HCT116 (cell line): ENCODE data around the gene NAALADL2. TPM values are rescaled to one million over a fixed set of nuclear protein-coding genes. Genes with fewer than 3 reads are reported as not detected.

Source experiments
- ATAC-seq: fragments of 200-7000 bp; cut with Tn5 transposase; 2 replicates; pipeline ENCODE4 v1.9.1; 2020; ENCODE audit warnings: mild to moderate bottlenecking, moderate library complexity
- BruUV-seq: library from RNA; stranded (reverse); fragments of 400-500 nt; replicated peaks from 2 replicates; lab custom pipeline; 2021; lab: Mats Ljungman, UMichigan
- CTCF ChIA-PET: fragments of 300-600 bp; sonication (Branson Sonifier 250); formaldehyde crosslinking; loops from one replicate; lab custom pipeline; 2021; ENCODE audit warnings: antibody characterized with exemption; lab: Charles Lee
- POLR2A ChIA-PET: fragments of 300-600, 350-600 bp; sonication (Branson Sonifier 250); formaldehyde crosslinking; loops from one replicate; lab custom pipeline; 2021; ENCODE audit warnings: antibody characterized with exemption; lab: Charles Lee
- RAD21 ChIA-PET, 2 experiments: fragments of 300-600 bp; sonication (Branson Sonifier 250); formaldehyde crosslinking; loops; one replicate each; lab custom pipeline; 2023; ENCODE audit warnings: low total read pairs in 2 of 2; ENCODE audit not compliant: uncharacterized antibody in 2 of 2, unreplicated experiment in 2 of 2, low non-redundant PET in 1 of 2; lab: Charles Lee
- DNase-seq: peaks from one replicate; pipeline ENCODE4 v3.0.0-alpha.2; 2010; ENCODE audit warnings: low read depth, low spot score
- H2AFZ ChIP-seq: fragments of 200-600 bp; shearing (Covaris generic), sonication (generic); 2 replicates; pipeline ENCODE4 v1.6.1; 2017; ENCODE audit warnings: low read depth, mixed run types, mixed read lengths, antibody characterized with exemption, low read length; ENCODE audit not compliant: poor library complexity, severe bottlenecking
- H3K27ac ChIP-seq: 2 replicates; pipeline ENCODE4 v1.5.1; 2012; ENCODE audit warnings: low read depth, low read length
- H3K27me3 ChIP-seq: fragments of 200-600 bp; sonication (generic); 2 replicates; pipeline ENCODE4 v1.6.1; 2016; ENCODE audit warnings: mixed run types, low read length, mixed read lengths; ENCODE audit not compliant: insufficient read depth
- H3K36me3 ChIP-seq, 2 experiments: fragments of 200-500 bp in 1 of 2; fragments of 200-600 bp in 1 of 2; sonication (Bioruptor generic) in 1 of 2; sonication (generic) in 1 of 2; 2 replicates each; pipeline versions ENCODE4 v1.5.1 to v1.6.1; 2014 to 2016; ENCODE audit warnings: low read length in 2 of 2, inconsistent platforms in 1 of 2, mixed read lengths in 1 of 2, mixed run types in 1 of 2; ENCODE audit not compliant: insufficient read depth in 2 of 2, control insufficient read depth in 1 of 2
- H3K4me1 ChIP-seq, 2 experiments: fragments of 200-600 bp in 1 of 2; sonication (generic) in 1 of 2; 2 replicates each; pipeline versions ENCODE4 v1.5.1 to v1.6.1; 2012 to 2017; ENCODE audit warnings: low read length in 2 of 2, inconsistent platforms in 1 of 2, mild to moderate bottlenecking in 1 of 2, mixed read lengths in 1 of 2, mixed run types in 1 of 2, moderate library complexity in 1 of 2; ENCODE audit not compliant: insufficient read depth in 2 of 2, control insufficient read depth in 1 of 2
- H3K4me2 ChIP-seq: fragments of 200-600 bp; sonication (generic); 2 replicates; pipeline ENCODE4 v1.6.1; 2017; ENCODE audit warnings: mixed run types, low read length, mixed read lengths
- H3K4me3 ChIP-seq, 2 experiments: fragments of 200-600 bp in 1 of 2; sonication (generic) in 1 of 2; replicated peaks in 1 of 2; 2 replicates each; pipeline ENCODE4 v1.5.1; 2011 to 2016; ENCODE audit warnings: low read length in 2 of 2, control low read depth in 1 of 2, low read depth in 1 of 2, mild to moderate bottlenecking in 1 of 2, mixed read lengths in 1 of 2, mixed run types in 1 of 2
- H3K79me2 ChIP-seq: fragments of 200-600 bp; sonication (generic); 2 replicates; pipeline ENCODE4 v1.6.1; 2017; ENCODE audit warnings: mild to moderate bottlenecking, mixed run types, low read length, moderate library complexity, mixed read lengths; ENCODE audit not compliant: insufficient read depth
- H3K9ac ChIP-seq: fragments of 200-600 bp; sonication (generic); 2 replicates; pipeline ENCODE4 v1.6.1; 2016; ENCODE audit warnings: low read length, mixed read lengths
- H3K9me2 ChIP-seq: fragments of 200-600 bp; sonication (generic), shearing (Covaris generic); 2 replicates; pipeline ENCODE4 v1.6.1; 2017; ENCODE audit warnings: mixed run types, mild to moderate bottlenecking, moderate library complexity; ENCODE audit not compliant: insufficient read depth
- H3K9me3 ChIP-seq, 2 experiments: fragments of 200-500 bp in 1 of 2; fragments of 200-600 bp in 1 of 2; sonication (Bioruptor generic) in 1 of 2; sonication (generic) in 1 of 2; 2 replicates each; pipeline ENCODE4 v1.6.1; 2014 to 2017; ENCODE audit warnings: low read length in 2 of 2, mixed read lengths in 2 of 2, inconsistent platforms in 1 of 2, low read depth in 1 of 2, mild to moderate bottlenecking in 1 of 2, mixed run types in 1 of 2, moderate library complexity in 1 of 2; ENCODE audit not compliant: control insufficient read depth in 1 of 2, insufficient read depth in 1 of 2
- H4K20me1 ChIP-seq: fragments of 200-600 bp; sonication (generic), shearing (Covaris generic); 2 replicates; pipeline ENCODE4 v1.6.1; 2017; ENCODE audit warnings: mixed run types, mild to moderate bottlenecking, moderate library complexity; ENCODE audit not compliant: insufficient read depth
- ATF3 ChIP-seq: IDR thresholded peaks from 2 replicates; pipeline ENCODE4 v1.6.1; 2012
- CBX3 ChIP-seq: IDR thresholded peaks from 2 replicates; pipeline ENCODE4 v1.6.1; 2012; ENCODE audit warnings: low read depth
- CEBPB ChIP-seq: IDR thresholded peaks from 2 replicates; pipeline ENCODE4 v1.6.1; 2012; ENCODE audit warnings: low read depth
- EGR1 ChIP-seq: IDR thresholded peaks from 2 replicates; pipeline ENCODE4 v1.6.1; 2012; ENCODE audit warnings: low read depth
- ELF1 ChIP-seq: IDR thresholded peaks from 2 replicates; pipeline ENCODE4 v1.6.1; 2012; ENCODE audit warnings: low read depth, borderline replicate concordance
- EZH2 ChIP-seq: fragments of 200-600 bp; sonication (generic); IDR thresholded peaks from 2 replicates; pipeline ENCODE4 v1.6.1; 2017; ENCODE audit warnings: antibody characterized with exemption, mixed run types
- FOSL1 ChIP-seq: IDR thresholded peaks from 2 replicates; pipeline ENCODE4 v1.6.1; 2012; ENCODE audit warnings: low read depth
- MAX ChIP-seq: IDR thresholded peaks from 2 replicates; pipeline ENCODE4 v1.6.1; 2012
- POLR2A ChIP-seq: IDR thresholded peaks from 2 replicates; pipeline ENCODE4 v1.7.0; 2011; ENCODE audit warnings: borderline replicate concordance; ENCODE audit not compliant: insufficient read depth, insufficient read length; ENCODE audit errors: extremely low read depth
- POLR2AphosphoS5 ChIP-seq: IDR thresholded peaks from 2 replicates; pipeline ENCODE4 v1.6.1; 2011; ENCODE audit warnings: mild to moderate bottlenecking, low read depth, low read length, moderate library complexity
- RAD21 ChIP-seq: IDR thresholded peaks from 2 replicates; pipeline ENCODE4 v1.6.1; 2012; ENCODE audit warnings: low read depth, mild to moderate bottlenecking
- SIN3A ChIP-seq: IDR thresholded peaks from 2 replicates; pipeline ENCODE4 v1.6.1; 2012; ENCODE audit warnings: low read depth
- SP1 ChIP-seq: IDR thresholded peaks from 2 replicates; pipeline ENCODE4 v1.6.1; 2012; ENCODE audit warnings: low read depth
- SRF ChIP-seq: IDR thresholded peaks from 2 replicates; pipeline ENCODE4 v1.6.1; 2012; ENCODE audit warnings: low read depth
- TCF7L2 ChIP-seq: IDR thresholded peaks from 2 replicates; pipeline ENCODE4 v1.7.0; 2011; ENCODE audit warnings: borderline replicate concordance, inconsistent platforms; ENCODE audit not compliant: insufficient read depth, insufficient read length; ENCODE audit errors: extremely low read depth
- YY1 ChIP-seq: IDR thresholded peaks from 2 replicates; pipeline ENCODE4 v1.6.1; 2011; ENCODE audit warnings: low read length, low read depth, moderate library complexity, mild to moderate bottlenecking; ENCODE audit not compliant: insufficient replicate concordance; ENCODE audit errors: extremely low read depth
- ZFX ChIP-seq: fragments of 450-650 bp; IDR thresholded peaks from 2 replicates; pipeline ENCODE4 v1.6.1; 2017
- ZNF274 ChIP-seq: fragments of 200-500 bp; sonication (Bioruptor generic); IDR thresholded peaks from 2 replicates; pipeline ENCODE4 v1.6.1; 2014; ENCODE audit warnings: mild to moderate bottlenecking, low read depth, low read length, inconsistent platforms
- intact Hi-C: fragments of 100-400 bp; cut with micrococcal nuclease; formaldehyde crosslinking; loops from 2 replicates; pipeline ENCODE4 v1.10.0; 2022
- total RNA-seq: library from RNA; stranded (reverse); gene quantifications from one replicate; pipeline ENCODE4 v1.2.1, GENCODE V29; 2021; ENCODE audit not compliant: unreplicated experiment
- TF ChIP-seq, protein P1 (sequence below), 3 experiments: fragments of 200-600 bp in 1 of 3; sonication (generic) in 1 of 3; IDR thresholded peaks in 2 of 3; conservative IDR thresholded peaks in 1 of 3; 2 replicates each; pipeline ENCODE4 v1.5.1; 2012 to 2017; ENCODE audit warnings: low read depth in 2 of 3, low read length in 2 of 3, antibody characterized with exemption in 1 of 3, borderline replicate concordance in 1 of 3, control low read depth in 1 of 3, mild to moderate bottlenecking in 1 of 3, mixed read lengths in 1 of 3, mixed run types in 1 of 3, moderate library complexity in 1 of 3; ENCODE audit not compliant: insufficient read depth in 1 of 3
- TF ChIP-seq, protein P2 (sequence below): IDR thresholded peaks from 2 replicates; pipeline ENCODE4 v1.6.1; 2012; ENCODE audit warnings: low read depth

The NAALADL2 gene
- total RNA-seq, 1 experiment from 2014 or later, result 2.9 TPM

- no peaks in the 10 kb centered on the region for H3K36me3 ChIP-seq
- intact Hi-C loops, result no loop called here
- no peak overlapping the region for H3K27ac ChIP-seq
- no peak overlapping the region for H3K9ac ChIP-seq
- no peaks in the 10 kb centered on the region for H3K4me1 ChIP-seq
- POLR2A ChIA-PET, result no interaction called here
- no TSS peak for BruUV-seq
- H3K79me2 ChIP-seq, result no peaks in the 10 kb centered on the region
- CTCF ChIA-PET, result no interaction called here
- H4K20me1 ChIP-seq, result no peaks in the 10 kb centered on the region
- peaks cover 3% of the 10 kb centered on the region; the same call in 1 of the 2 replicates for H3K9me2 ChIP-seq
- RAD21 ChIA-PET, result no interaction called here
- TF ChIP-seq ZNF274 (no peak), CBX3 (no peak), SRF (no peak), POLR2A (no peak), EGR1 (no peak), FOSL1 (no peak), TCF7L2 (no peak), SP1 (no peak), YY1 (no peak), RAD21 (no peak), ELF1 (no peak), CEBPB (no peak), ZFX (no peak), EZH2 (no peak), ATF3 (no peak), SIN3A (no peak), POLR2AphosphoS5 (no peak), MAX (no peak)
- TF ChIP-seq, protein P1, sequence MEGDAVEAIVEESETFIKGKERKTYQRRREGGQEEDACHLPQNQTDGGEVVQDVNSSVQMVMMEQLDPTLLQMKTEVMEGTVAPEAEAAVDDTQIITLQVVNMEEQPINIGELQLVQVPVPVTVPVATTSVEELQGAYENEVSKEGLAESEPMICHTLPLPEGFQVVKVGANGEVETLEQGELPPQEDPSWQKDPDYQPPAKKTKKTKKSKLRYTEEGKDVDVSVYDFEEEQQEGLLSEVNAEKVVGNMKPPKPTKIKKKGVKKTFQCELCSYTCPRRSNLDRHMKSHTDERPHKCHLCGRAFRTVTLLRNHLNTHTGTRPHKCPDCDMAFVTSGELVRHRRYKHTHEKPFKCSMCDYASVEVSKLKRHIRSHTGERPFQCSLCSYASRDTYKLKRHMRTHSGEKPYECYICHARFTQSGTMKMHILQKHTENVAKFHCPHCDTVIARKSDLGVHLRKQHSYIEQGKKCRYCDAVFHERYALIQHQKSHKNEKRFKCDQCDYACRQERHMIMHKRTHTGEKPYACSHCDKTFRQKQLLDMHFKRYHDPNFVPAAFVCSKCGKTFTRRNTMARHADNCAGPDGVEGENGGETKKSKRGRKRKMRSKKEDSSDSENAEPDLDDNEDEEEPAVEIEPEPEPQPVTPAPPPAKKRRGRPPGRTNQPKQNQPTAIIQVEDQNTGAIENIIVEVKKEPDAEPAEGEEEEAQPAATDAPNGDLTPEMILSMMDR (IDR thresholded peaks at IDR 0.05 in 2 of 3, conservative IDR thresholded peaks at IDR 0.05 in 1 of 3; ENCODE audit: borderline replicate concordance in 1 of 3, insufficient read depth in 1 of 3, low read depth in 2 of 3, low read length in 2 of 3), result no peak
- TF ChIP-seq, protein P2, sequence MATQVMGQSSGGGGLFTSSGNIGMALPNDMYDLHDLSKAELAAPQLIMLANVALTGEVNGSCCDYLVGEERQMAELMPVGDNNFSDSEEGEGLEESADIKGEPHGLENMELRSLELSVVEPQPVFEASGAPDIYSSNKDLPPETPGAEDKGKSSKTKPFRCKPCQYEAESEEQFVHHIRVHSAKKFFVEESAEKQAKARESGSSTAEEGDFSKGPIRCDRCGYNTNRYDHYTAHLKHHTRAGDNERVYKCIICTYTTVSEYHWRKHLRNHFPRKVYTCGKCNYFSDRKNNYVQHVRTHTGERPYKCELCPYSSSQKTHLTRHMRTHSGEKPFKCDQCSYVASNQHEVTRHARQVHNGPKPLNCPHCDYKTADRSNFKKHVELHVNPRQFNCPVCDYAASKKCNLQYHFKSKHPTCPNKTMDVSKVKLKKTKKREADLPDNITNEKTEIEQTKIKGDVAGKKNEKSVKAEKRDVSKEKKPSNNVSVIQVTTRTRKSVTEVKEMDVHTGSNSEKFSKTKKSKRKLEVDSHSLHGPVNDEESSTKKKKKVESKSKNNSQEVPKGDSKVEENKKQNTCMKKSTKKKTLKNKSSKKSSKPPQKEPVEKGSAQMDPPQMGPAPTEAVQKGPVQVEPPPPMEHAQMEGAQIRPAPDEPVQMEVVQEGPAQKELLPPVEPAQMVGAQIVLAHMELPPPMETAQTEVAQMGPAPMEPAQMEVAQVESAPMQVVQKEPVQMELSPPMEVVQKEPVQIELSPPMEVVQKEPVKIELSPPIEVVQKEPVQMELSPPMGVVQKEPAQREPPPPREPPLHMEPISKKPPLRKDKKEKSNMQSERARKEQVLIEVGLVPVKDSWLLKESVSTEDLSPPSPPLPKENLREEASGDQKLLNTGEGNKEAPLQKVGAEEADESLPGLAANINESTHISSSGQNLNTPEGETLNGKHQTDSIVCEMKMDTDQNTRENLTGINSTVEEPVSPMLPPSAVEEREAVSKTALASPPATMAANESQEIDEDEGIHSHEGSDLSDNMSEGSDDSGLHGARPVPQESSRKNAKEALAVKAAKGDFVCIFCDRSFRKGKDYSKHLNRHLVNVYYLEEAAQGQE, result no peak
- ATAC-seq (no peak), DNase-seq (no peak)
- H3K27me3 ChIP-seq, result no peaks in the 10 kb centered on the region
- no peak overlapping the region for H3K4me3 ChIP-seq
- H3K9me3 ChIP-seq, result no peaks in the 10 kb centered on the region
- no peak overlapping the region for H2AFZ ChIP-seq
- H3K4me2 ChIP-seq, result no peak overlapping the region
Observed at GRCh38 chr3:175475765-175476164, 616.6 kb downstream of the NAALADL2 start.
